Esophagus muscularis mucosa (tissue), 4 donors: Measurements from ENCODE around the gene CYB5RL. TPM values are rescaled to one million over a fixed set of nuclear protein-coding genes. Genes with fewer than 3 reads are reported as not detected.

ENCODE experiments used
- DNase-seq: peaks from one replicate; pipeline ENCODE4 v3.0.0-alpha.2; 2017; ENCODE audit errors: extremely low spot score
- H3K27ac ChIP-seq, 4 donors: fragments of 200-600 bp; sonication (generic); replicated peaks in 1 of 4; 1 replicate in 3 of 4; 2 replicates in 1 of 4; pipeline ENCODE4 v1.5.1; 2016 to 2019; ENCODE audit warnings: mild to moderate bottlenecking in 1 of 4
- H3K27me3 ChIP-seq, 4 donors: fragments of 200-600 bp; sonication (generic); one replicate each; pipeline versions ENCODE4 v1.5.1 to v1.6.0; 2016 to 2019
- H3K36me3 ChIP-seq, 4 donors: fragments of 200-600 bp; sonication (generic); one replicate each; pipeline ENCODE4 v1.5.1; 2016 to 2019
- H3K4me1 ChIP-seq, 4 donors: fragments of 200-600 bp; sonication (generic); one replicate each; pipeline ENCODE4 v1.5.1; 2016 to 2019
- H3K4me3 ChIP-seq, 4 donors: fragments of 200-600 bp; sonication (generic); 1 replicate in 2 of 4; 2 replicates in 2 of 4; pipeline ENCODE4 v1.5.1; 2016 to 2019; ENCODE audit warnings: mild to moderate bottlenecking in 4 of 4, moderate library complexity in 1 of 4
- H3K9me3 ChIP-seq, 4 donors: fragments of 200-600 bp; sonication (generic); 1 replicate in 3 of 4; 2 replicates in 1 of 4; pipeline ENCODE4 v1.5.1; 2016 to 2019
- EP300 ChIP-seq: sonication (generic); formaldehyde crosslinking; IDR thresholded peaks from one replicate; pipeline ENCODE4 v1.6.1; 2017; ENCODE audit warnings: antibody characterized with exemption
- POLR2A ChIP-seq: fragments of 450-650 bp; IDR thresholded peaks from one replicate; pipeline ENCODE4 v1.6.1; 2017; ENCODE audit warnings: antibody characterized with exemption, moderate library complexity, mild to moderate bottlenecking, low read depth
- POLR2AphosphoS5 ChIP-seq, 2 donors: sonication (generic); formaldehyde crosslinking; IDR thresholded peaks; one replicate each; pipeline ENCODE4 v1.6.1; 2017; ENCODE audit warnings: antibody characterized with exemption in 2 of 2
- WGBS: methylation state at CpG from one replicate; pipeline ENCODE4 v1.1.5; 2018; 5-methylcytosine and 5-hydroxymethylcytosine counted together
- intact Hi-C: fragments of 100-400 bp; cut with DNase I; formaldehyde crosslinking; loops from one replicate; pipeline ENCODE4 v1.15.1; 2023
- total RNA-seq, 4 donors: library from RNA; depleted of rRNA; stranded (reverse); fragments of >200 nt; gene quantifications; one replicate each; pipeline versions ENCODE4 v1.1.0 to v1.2.1, GENCODE V29; 2016
- TF ChIP-seq, protein P1 (sequence below), 3 experiments: fragments of 200-600 bp in 2 of 3; fragments of 450-650 bp in 1 of 3; sonication (generic) in 2 of 3; IDR thresholded peaks; one replicate each; pipeline ENCODE4 v1.5.1; 2017 to 2019; ENCODE audit warnings: antibody characterized with exemption in 3 of 3, mild to moderate bottlenecking in 2 of 3, moderate library complexity in 1 of 3

The CYB5RL gene
- total RNA-seq, 4 donors from 2014 or later = 3.6 to 6.1 (median 3.9) TPM

DNA sequence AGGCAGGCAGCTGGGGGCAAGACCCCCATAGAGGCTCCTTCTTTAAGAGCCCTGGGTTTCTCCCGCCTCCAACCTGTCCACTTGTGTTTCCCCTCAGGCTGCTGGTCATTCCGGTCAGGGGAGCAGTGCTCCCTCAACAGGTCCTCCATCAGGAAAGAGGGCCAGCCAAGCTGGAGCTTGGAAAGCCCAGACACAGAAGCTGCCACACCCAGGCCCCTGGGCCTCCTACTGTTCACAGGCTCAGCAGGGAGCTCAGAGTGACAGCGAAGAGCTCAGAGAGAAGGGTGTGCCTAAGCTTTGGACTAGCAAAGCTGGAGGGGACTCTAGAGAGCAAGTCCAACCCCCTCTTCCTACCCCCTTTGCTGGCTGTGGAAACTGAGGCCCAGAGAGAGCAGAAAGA lies 36.8 kb downstream of the CYB5RL start:
- no peaks in the 10 kb centered on the region for H3K27me3 ChIP-seq
- no peak overlapping the region for H3K4me3 ChIP-seq
- DNase-seq = no peak
- no peaks in the 10 kb centered on the region for H3K4me1 ChIP-seq
- 83% methylated on average over 3 of the region's 3 CpGs for WGBS
- no peak overlapping the region for H3K27ac ChIP-seq
- intact Hi-C loops = no loop called here
- no peaks in the 10 kb centered on the region for H3K36me3 ChIP-seq
- H3K9me3 ChIP-seq = no peaks in the 10 kb centered on the region
- TF ChIP-seq POLR2A = no peak
- TF ChIP-seq, protein P1, sequence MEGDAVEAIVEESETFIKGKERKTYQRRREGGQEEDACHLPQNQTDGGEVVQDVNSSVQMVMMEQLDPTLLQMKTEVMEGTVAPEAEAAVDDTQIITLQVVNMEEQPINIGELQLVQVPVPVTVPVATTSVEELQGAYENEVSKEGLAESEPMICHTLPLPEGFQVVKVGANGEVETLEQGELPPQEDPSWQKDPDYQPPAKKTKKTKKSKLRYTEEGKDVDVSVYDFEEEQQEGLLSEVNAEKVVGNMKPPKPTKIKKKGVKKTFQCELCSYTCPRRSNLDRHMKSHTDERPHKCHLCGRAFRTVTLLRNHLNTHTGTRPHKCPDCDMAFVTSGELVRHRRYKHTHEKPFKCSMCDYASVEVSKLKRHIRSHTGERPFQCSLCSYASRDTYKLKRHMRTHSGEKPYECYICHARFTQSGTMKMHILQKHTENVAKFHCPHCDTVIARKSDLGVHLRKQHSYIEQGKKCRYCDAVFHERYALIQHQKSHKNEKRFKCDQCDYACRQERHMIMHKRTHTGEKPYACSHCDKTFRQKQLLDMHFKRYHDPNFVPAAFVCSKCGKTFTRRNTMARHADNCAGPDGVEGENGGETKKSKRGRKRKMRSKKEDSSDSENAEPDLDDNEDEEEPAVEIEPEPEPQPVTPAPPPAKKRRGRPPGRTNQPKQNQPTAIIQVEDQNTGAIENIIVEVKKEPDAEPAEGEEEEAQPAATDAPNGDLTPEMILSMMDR (IDR thresholded peaks at IDR 0.05) = no peak
- no peak for TF ChIP-seq EP300
- no peak for TF ChIP-seq POLR2AphosphoS5 (IDR thresholded peaks at IDR 0.05)

DNA sequence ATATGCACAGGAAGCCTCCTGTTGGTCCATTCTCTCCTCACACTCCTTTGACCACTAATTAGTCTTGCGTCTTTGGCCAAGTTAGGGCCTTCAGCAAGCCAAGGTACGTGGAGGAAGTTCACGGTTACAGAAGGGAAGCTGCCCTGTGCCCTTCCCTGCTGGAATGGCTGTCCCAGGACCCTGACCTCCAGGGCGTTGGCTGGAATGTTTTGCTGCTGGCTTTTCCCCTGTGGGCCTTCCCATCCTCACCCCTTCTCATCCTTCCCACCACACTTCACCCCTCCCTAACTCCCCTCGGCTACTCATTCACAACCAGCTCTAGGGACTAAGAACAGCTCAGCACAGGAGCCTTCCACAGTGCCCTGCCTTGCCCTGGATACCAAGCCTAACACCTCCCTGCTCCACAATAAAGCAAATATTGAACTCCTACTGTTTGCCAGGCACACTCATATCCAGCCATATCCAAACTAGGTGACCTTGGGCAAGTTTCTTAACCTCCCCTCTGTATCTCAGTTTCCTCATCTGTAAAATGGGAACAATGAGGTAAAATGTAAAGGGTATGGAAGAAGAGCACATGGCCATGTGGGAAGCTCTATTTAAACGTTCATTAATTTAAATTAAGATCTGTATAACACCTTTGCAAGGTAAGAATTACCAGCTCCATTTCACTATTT lies 38.2 kb downstream of the CYB5RL start:
- H3K36me3 ChIP-seq = no peaks in the 10 kb centered on the region
- no peak overlapping the region for H3K27ac ChIP-seq
- WGBS = 75% methylated on average over 6 of the region's 6 CpGs
- no peaks in the 10 kb centered on the region for H3K27me3 ChIP-seq
- intact Hi-C loops = no loop called here
- TF ChIP-seq EP300 = no peak
- TF ChIP-seq, protein P1 (IDR thresholded peaks at IDR 0.05) = no peak
- TF ChIP-seq POLR2A = no peak
- TF ChIP-seq POLR2AphosphoS5 (IDR thresholded peaks at IDR 0.05) = no peak
- no peaks in the 10 kb centered on the region for H3K9me3 ChIP-seq
- H3K4me3 ChIP-seq = no peak overlapping the region
- no peaks in the 10 kb centered on the region for H3K4me1 ChIP-seq
- DNase-seq = no peak

DNA sequence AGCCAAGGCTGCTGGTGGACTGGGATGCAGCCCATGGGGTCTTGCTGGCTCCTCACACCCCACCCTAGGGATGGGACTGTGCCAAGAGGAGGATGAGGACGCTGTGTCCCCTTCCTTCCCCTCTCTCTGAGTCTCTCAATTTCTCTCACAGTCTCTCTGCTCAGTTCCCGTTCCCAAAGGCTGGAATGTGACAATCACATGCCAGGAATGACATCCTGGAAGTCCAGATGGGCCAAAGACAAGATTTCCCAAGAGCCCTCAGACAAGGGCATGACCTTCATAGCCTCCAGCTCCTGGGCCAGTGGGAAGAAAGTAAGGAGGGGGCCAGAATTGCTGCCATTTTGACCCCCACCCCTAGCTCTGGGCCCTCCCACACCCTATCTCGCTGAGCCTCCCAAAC lies 39.5 kb downstream of the CYB5RL start:
- Histone ChIP-seq H3K36me3 (no peaks in the 10 kb centered on the region), H3K27ac (no peak overlapping the region), H3K27me3 (no peaks in the 10 kb centered on the region), H3K4me3 (no peak overlapping the region), H3K4me1 (no peaks in the 10 kb centered on the region), H3K9me3 (no peaks in the 10 kb centered on the region)
- no peak for DNase-seq
- WGBS = 78% methylated on average over 3 of the region's 3 CpGs
- intact Hi-C loops = no loop called here
- TF ChIP-seq EP300 (no peak), POLR2A (no peak), POLR2AphosphoS5 (IDR thresholded peaks at IDR 0.05) (no peak)
- TF ChIP-seq, protein P1 (IDR thresholded peaks at IDR 0.05) = no peak

DNA sequence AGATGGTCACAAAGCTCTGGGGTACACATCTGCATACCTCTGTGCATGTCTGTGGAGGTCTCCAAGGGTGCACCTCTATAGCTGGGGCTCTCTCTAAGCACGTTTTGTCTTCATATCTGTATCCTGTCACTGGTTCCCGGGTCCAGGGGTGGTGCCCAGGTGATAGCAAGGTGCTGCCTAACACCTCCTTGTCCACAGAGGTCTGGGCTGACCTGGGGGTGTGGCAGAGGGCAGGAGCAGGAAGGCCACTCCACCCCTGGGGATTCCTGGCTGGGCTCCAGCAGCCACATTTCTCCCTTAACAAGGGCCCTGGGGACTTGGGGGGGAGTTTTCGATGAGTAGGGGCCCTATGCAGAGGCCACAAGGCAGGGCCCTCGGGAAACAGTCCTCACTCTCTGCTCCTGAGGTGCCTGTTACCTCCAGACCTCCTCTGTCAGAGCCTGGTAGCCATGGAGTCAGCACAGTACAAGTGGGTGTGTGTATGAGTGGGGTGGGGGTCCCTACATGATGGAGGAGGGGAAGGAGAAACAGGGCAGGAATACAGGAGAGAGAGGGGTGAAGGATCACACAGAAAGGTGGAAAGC lies 40.0 kb downstream of the CYB5RL start:
- DNase-seq = no peak
- TF ChIP-seq POLR2A (no peak), POLR2AphosphoS5 (IDR thresholded peaks at IDR 0.05) (no peak), EP300 (no peak)
- TF ChIP-seq, protein P1 (IDR thresholded peaks at IDR 0.05) = no peak

DNA sequence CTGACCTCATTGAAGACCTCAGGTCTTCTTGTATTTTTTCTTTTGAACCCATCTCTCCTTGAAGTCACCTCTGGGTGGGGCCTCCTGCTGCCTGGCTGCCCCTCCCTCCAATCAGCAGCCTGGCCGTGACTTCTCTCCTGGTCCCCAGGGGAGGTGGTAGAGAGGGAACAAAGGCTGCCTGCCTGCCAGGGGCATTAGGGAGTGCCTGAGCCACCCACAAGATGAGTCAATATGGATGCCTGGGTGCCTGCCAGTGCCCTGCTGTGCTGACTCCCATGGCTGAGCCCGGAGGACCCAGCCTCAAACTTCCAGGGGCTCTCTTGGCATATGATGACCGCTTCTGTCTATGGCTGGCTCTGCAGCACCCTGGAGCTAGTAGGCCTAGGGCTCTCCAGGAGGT lies 41.8 kb downstream of the CYB5RL start:
- no peak for TF ChIP-seq EP300
- TF ChIP-seq, protein P1 (IDR thresholded peaks at IDR 0.05) = no peak
- TF ChIP-seq POLR2AphosphoS5 (IDR thresholded peaks at IDR 0.05) = no peak
- 83% methylated on average over 3 of the region's 3 CpGs for WGBS
- no peak overlapping the region for H3K4me3 ChIP-seq
- intact Hi-C loops = no loop called here
- DNase-seq = no peak
- no peak overlapping the region for H3K27ac ChIP-seq
- H3K36me3 ChIP-seq = no peaks in the 10 kb centered on the region
- no peaks in the 10 kb centered on the region for H3K27me3 ChIP-seq
- peaks cover 0 to 9% (median 4%) of the 10 kb centered on the region in 4 donors for H3K4me1 ChIP-seq
- no peaks in the 10 kb centered on the region for H3K9me3 ChIP-seq

More for the DNA sequence above, 40.0 kb downstream of the CYB5RL start:
- intact Hi-C loops = no loop called here
- no peak overlapping the region for H3K27ac ChIP-seq
- H3K27me3 ChIP-seq = no peaks in the 10 kb centered on the region
- no peak overlapping the region for H3K4me3 ChIP-seq
- 90% methylated on average over 3 of the region's 4 CpGs for WGBS
- H3K36me3 ChIP-seq = no peaks in the 10 kb centered on the region
- no peaks in the 10 kb centered on the region for H3K9me3 ChIP-seq
- no peaks in the 10 kb centered on the region for H3K4me1 ChIP-seq
